Measurements from ENCODE around the gene AUTS2.

DNA sequence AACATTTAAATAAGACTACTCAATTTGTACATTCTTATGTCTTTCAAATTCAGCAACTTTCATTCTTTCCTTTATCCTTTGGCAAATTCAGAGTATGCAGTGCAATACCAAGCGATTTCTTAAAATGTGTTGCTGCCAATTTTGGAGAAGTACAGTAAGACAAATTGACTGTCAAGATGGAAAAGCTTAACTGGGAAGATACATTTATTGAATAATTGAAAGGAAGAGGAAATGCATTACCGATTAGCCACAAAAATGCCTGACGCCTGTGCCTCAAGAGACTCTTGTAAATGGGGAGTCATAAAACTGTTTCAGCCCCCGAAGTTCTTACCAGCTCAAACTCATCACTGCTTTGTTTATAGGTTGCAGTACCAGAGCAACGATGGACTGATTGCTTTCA, 1160.4 kb downstream of the AUTS2 start:
- TF ChIP-seq, protein P1, sequence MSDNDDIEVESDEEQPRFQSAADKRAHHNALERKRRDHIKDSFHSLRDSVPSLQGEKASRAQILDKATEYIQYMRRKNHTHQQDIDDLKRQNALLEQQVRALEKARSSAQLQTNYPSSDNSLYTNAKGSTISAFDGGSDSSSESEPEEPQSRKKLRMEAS (IDR thresholded peaks at IDR 0.05): no peak
- TF ChIP-seq FOXA1 (IDR thresholded peaks at IDR 0.05) (no peak), RAD21 (IDR thresholded peaks at IDR 0.05) (no peak), YY1 (IDR thresholded peaks at IDR 0.05) (no peak), RXRA (IDR thresholded peaks at IDR 0.05) (no peak), TAF1 (conservative IDR thresholded peaks at IDR 0.05) (no peak), SP1 (IDR thresholded peaks at IDR 0.05) (no peak)
- TF ChIP-seq, protein P2, sequence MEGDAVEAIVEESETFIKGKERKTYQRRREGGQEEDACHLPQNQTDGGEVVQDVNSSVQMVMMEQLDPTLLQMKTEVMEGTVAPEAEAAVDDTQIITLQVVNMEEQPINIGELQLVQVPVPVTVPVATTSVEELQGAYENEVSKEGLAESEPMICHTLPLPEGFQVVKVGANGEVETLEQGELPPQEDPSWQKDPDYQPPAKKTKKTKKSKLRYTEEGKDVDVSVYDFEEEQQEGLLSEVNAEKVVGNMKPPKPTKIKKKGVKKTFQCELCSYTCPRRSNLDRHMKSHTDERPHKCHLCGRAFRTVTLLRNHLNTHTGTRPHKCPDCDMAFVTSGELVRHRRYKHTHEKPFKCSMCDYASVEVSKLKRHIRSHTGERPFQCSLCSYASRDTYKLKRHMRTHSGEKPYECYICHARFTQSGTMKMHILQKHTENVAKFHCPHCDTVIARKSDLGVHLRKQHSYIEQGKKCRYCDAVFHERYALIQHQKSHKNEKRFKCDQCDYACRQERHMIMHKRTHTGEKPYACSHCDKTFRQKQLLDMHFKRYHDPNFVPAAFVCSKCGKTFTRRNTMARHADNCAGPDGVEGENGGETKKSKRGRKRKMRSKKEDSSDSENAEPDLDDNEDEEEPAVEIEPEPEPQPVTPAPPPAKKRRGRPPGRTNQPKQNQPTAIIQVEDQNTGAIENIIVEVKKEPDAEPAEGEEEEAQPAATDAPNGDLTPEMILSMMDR (IDR thresholded peaks at IDR 0.05; ENCODE audit: low read depth, low read length, missing input control): no peak
- TF ChIP-seq, protein P3, sequence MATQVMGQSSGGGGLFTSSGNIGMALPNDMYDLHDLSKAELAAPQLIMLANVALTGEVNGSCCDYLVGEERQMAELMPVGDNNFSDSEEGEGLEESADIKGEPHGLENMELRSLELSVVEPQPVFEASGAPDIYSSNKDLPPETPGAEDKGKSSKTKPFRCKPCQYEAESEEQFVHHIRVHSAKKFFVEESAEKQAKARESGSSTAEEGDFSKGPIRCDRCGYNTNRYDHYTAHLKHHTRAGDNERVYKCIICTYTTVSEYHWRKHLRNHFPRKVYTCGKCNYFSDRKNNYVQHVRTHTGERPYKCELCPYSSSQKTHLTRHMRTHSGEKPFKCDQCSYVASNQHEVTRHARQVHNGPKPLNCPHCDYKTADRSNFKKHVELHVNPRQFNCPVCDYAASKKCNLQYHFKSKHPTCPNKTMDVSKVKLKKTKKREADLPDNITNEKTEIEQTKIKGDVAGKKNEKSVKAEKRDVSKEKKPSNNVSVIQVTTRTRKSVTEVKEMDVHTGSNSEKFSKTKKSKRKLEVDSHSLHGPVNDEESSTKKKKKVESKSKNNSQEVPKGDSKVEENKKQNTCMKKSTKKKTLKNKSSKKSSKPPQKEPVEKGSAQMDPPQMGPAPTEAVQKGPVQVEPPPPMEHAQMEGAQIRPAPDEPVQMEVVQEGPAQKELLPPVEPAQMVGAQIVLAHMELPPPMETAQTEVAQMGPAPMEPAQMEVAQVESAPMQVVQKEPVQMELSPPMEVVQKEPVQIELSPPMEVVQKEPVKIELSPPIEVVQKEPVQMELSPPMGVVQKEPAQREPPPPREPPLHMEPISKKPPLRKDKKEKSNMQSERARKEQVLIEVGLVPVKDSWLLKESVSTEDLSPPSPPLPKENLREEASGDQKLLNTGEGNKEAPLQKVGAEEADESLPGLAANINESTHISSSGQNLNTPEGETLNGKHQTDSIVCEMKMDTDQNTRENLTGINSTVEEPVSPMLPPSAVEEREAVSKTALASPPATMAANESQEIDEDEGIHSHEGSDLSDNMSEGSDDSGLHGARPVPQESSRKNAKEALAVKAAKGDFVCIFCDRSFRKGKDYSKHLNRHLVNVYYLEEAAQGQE (IDR thresholded peaks at IDR 0.05): no peak
- TF ChIP-seq, protein P4, sequence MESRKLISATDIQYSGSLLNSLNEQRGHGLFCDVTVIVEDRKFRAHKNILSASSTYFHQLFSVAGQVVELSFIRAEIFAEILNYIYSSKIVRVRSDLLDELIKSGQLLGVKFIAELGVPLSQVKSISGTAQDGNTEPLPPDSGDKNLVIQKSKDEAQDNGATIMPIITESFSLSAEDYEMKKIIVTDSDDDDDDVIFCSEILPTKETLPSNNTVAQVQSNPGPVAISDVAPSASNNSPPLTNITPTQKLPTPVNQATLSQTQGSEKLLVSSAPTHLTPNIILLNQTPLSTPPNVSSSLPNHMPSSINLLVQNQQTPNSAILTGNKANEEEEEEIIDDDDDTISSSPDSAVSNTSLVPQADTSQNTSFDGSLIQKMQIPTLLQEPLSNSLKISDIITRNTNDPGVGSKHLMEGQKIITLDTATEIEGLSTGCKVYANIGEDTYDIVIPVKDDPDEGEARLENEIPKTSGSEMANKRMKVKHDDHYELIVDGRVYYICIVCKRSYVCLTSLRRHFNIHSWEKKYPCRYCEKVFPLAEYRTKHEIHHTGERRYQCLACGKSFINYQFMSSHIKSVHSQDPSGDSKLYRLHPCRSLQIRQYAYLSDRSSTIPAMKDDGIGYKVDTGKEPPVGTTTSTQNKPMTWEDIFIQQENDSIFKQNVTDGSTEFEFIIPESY (IDR thresholded peaks at IDR 0.05): no peak
